ENCODE measurements around the gene SDR9C7.

DNA sequence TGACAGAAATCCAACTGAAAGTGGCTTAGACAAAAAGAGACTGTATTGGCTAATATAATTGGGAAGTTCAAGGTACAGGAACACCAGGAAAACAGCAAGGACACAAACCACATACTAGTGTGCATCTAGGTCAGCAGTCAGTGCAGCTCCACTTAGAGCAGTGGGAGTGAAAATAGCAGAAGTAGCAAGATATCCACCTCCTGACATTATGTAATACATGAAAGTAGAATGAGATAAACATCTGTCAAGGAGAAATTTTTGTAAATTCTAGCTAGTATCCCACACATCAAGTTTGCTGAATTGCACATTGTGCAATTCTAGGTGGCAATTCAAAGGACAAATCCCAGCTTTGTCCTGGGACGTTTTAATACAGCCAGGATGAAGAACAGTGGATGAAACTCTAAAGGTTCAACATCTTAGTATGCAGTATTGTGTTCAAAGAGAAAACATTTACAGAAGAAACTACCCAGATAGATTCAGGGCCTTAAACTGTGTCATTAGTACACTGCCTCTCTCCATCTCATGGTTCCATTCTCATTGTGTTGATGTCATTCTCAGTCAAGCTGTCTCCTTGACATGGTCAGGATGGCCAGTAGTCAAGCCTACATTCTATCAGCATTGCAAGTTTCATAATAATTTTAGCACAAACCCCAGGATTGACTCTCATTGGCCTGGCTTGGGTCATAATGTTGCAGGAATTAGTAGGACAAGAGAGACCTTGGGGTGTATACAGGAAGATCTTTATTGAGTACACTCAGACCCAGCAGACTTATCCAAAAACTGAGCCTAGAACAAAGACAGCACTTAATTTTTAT is 56.8 kb downstream of the SDR9C7 start:
- no peak for TF ChIP-seq REST (IDR thresholded peaks at IDR 0.05; ENCODE audit: insufficient read depth in 1 of 2, low read depth in 2 of 2, low read length in 2 of 2)
- no peak for TF ChIP-seq POLR2AphosphoS5 (IDR thresholded peaks at IDR 0.05; ENCODE audit: low read depth, low read length)
